AG04450 (cell line): ENCODE measurements around the gene SPOP. TPM values are rescaled to one million over a fixed set of nuclear protein-coding genes. Genes with fewer than 3 reads are reported as not detected.
"Not testable (repeated sequence)": the region's sequence is repeated elsewhere in the genome, so short reads cannot be mapped to it uniquely, and the experiment has no call there.

Experiments used
- CTCF ChIA-PET: fragments of 300-600, 350-600 bp; formaldehyde crosslinking; extraction: SDS; loops from one replicate; lab custom pipeline; 2022; ENCODE audit warnings: antibody characterized with exemption, inconsistent platforms; lab: Charles Lee
- POLR2A ChIA-PET: fragments of 350-600 bp; formaldehyde crosslinking; extraction: SDS; loops from one replicate; lab custom pipeline; 2021; ENCODE audit warnings: antibody characterized with exemption, inconsistent platforms; lab: Yijun Ruan, JAX
- DNase-seq: peaks from one replicate; pipeline ENCODE4 v3.0.0-alpha.2; 2011; ENCODE audit warnings: low read depth, low spot score
- H3K27ac ChIP-seq: one replicate; pipeline ENCODE4 v1.5.1; 2012; ENCODE audit warnings: low read depth, low read length, control low read depth
- H3K27me3 ChIP-seq: one replicate; pipeline ENCODE4 v1.6.0; 2012; ENCODE audit warnings: low read length; ENCODE audit not compliant: control insufficient read depth, insufficient read depth
- H3K4me3 ChIP-seq: 2 replicates; pipeline ENCODE4 v1.5.1; 2011; ENCODE audit warnings: mild to moderate bottlenecking, low read depth, low read length, control low read depth
- H3K9me3 ChIP-seq: 2 replicates; pipeline ENCODE4 v1.5.1; 2012; ENCODE audit warnings: low read length; ENCODE audit not compliant: control insufficient read depth, insufficient read depth
- polyA minus RNA-seq: library from RNA; depleted of rRNA, polyadenylated mRNA; stranded (reverse); fragments of >200 nt; gene quantifications from 2 replicates; pipeline ENCODE4 v1.2.3, GENCODE V29; 2011; rRNA and poly(A)+ RNA removed
- polyA plus RNA-seq: library from polyadenylated mRNA; depleted of rRNA; stranded (reverse); fragments of >200 nt; gene quantifications from 2 replicates; pipeline ENCODE4 v1.2.3, GENCODE V29; 2011; rRNA removed
- TF ChIP-seq, protein P1 (sequence below): IDR thresholded peaks from 2 replicates; pipeline ENCODE4 v1.5.1; 2011; ENCODE audit warnings: low read depth, low read length, control low read depth, inconsistent platforms

Gene SPOP
- polyA plus RNA-seq: 51.6 and 52.1 TPM in 2 replicates
- 77.0 and 81.1 TPM in 2 replicates for polyA minus RNA-seq

DNA sequence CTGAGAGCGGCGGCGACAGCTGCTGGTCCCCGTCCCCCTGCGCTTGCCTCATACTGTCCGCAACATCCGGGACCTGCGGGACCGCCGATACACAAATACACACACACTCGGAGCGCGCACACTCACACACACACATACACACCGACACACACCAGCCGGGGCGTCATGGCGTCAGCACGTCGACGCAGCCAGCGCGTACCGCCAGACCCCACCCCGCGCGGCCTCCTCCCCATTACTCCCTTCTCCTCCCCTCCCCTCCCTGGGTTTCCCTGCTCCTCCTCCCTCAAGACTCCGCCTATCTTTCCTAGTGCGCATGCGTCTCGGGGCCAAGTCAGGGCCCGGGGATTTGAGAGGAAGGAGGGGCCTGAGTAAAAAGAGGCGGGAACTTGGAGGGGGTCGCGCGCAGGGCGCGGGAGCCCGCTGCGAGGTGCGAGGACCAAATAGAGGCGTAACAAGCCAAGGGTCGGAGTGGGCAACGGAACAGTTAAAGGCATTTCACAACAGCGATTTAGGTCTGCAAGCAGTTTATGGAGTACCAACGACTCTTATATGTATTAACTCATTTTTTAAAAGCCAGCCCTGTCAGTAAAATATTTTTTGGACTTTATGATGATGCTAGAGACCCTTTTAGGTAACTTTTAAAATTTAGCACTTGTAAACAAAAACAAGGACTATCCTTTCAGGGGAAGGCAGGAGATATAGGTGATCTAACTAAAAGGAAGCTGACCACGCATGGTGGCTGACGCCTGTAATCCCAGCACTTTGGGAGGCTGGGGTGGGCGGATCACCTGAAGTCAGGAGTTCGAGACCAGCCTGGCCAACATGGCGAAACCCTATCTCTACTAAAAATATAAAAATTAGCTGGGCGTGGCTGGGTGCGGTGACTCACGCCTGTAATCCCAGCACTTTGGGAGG is at the start of gene SPOP:
Gene SPOP (minus strand): TSS at position 165 of the 915 bp plus-strand sequence. CDS start 55,287 bp downstream, outside the sequence.
- H3K9me3 ChIP-seq: no peaks in the 10 kb centered on the region; the same call in 1 of the 2 replicates
- no peaks in the 10 kb centered on the region for H3K27me3 ChIP-seq
- peak within 1 kb of the TSS; percentile 83 for H3K27ac ChIP-seq
- DNase-seq: peak; percentile 99
- H3K4me3 ChIP-seq: peak within 1 kb of the TSS; percentile 78
- ChIA-PET CTCF (interaction anchor here (0.8 to 1.5 kb wide), 2 partner anchors 18 to 108 kb away, joined by 3 to 8 read pairs; no protein-coding TSS in a partner anchor), POLR2A (interaction anchor here (0.6 to 1.0 kb wide), 2 partner anchors 32 to 1595 kb away, joined by 3 to 20 read pairs; no protein-coding TSS in a partner anchor)
- TF ChIP-seq, protein P1, sequence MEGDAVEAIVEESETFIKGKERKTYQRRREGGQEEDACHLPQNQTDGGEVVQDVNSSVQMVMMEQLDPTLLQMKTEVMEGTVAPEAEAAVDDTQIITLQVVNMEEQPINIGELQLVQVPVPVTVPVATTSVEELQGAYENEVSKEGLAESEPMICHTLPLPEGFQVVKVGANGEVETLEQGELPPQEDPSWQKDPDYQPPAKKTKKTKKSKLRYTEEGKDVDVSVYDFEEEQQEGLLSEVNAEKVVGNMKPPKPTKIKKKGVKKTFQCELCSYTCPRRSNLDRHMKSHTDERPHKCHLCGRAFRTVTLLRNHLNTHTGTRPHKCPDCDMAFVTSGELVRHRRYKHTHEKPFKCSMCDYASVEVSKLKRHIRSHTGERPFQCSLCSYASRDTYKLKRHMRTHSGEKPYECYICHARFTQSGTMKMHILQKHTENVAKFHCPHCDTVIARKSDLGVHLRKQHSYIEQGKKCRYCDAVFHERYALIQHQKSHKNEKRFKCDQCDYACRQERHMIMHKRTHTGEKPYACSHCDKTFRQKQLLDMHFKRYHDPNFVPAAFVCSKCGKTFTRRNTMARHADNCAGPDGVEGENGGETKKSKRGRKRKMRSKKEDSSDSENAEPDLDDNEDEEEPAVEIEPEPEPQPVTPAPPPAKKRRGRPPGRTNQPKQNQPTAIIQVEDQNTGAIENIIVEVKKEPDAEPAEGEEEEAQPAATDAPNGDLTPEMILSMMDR: no peak

DNA sequence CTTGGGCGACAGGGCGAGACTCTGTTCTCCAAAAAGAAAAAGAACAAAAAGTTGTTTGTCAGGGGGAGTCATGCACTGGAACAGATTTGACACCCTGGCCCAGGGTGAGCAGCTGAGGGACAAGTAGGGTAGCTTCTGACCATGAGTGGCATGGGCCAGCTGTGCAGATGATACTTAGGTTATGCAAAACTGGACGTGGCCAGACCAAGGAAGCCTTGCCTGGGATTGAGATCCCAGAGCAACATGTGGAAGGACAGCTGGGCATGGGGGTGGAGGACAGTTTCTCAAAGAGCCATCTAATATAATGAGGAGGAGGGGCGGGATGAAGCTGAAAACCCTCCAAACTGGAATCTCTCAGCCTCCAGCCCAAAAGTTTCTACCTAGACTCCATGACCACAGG is 49.5 kb upstream of the SPOP start:
- no peaks in the 10 kb centered on the region for H3K9me3 ChIP-seq
- no peak overlapping the region for H3K27ac ChIP-seq
- CTCF ChIA-PET: no interaction called here
- peaks cover 8% of the 10 kb centered on the region for H3K27me3 ChIP-seq
- no peak for DNase-seq
- POLR2A ChIA-PET: no interaction called here
- TF ChIP-seq, protein P1: no peak
- no peak overlapping the region for H3K4me3 ChIP-seq

DNA sequence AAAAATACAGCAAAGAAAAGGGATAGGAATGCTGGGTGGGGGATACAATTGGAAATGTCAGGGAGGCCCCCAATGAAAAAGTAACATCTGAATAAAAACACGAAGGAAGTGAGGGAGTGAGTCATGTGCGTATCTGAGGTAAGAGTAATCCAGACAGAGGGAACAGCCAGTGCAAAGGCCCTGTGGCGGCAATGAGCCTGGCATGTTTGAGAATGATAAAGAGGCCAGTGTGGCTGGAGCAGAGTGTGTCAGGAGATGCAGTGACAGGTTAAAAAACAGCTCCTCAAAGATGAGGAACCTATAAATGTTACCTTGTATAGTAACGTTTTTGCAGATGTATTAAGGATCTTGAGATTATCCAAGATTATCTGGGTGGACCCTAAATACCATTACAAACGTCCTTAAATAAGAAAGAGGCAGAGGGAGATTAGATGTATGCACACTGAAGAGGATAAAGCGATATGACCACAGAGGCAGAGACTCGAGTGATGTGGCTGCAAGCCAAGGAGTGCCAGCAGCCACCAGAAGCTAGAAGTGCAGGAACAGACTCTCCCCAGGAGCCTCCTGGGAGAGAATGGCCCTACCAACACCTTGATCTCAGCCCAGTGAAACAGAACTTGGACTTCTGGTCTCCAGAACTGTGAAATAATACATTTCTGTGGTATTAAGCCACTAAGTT is 47.7 kb upstream of the SPOP start:
- DNase-seq: no peak
- TF ChIP-seq, protein P1: no peak
- H3K9me3 ChIP-seq: no peaks in the 10 kb centered on the region
- CTCF ChIA-PET: no interaction called here
- H3K27me3 ChIP-seq: peaks cover 8% of the 10 kb centered on the region
- POLR2A ChIA-PET: no interaction called here
- no peak overlapping the region for H3K4me3 ChIP-seq
- H3K27ac ChIP-seq: no peak overlapping the region

DNA sequence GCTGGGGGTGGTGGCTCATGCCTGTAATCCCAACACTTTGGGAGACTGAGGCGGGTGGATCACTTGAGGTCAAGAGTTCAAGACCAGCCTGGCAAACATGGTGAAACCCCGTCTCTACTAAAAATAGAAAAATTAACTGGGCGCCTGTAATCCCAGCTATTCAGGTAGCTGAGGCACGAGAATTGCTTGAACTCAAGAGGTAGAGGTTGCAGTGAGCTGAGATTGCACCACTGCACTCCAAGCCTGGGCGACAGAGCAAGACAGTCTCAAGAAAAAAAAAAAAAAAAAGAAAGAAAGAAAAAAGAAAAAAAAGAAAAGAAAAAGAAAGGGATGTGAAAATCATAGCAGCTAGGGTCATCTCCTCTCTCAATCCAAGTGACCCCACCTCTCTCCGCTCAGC is 46.7 kb upstream of the SPOP start:
- CTCF ChIA-PET, H3K9me3 ChIP-seq, H3K4me3 ChIP-seq, H3K27me3 ChIP-seq, POLR2A ChIA-PET, H3K27ac ChIP-seq, DNase-seq: not testable (repeated sequence)

DNA sequence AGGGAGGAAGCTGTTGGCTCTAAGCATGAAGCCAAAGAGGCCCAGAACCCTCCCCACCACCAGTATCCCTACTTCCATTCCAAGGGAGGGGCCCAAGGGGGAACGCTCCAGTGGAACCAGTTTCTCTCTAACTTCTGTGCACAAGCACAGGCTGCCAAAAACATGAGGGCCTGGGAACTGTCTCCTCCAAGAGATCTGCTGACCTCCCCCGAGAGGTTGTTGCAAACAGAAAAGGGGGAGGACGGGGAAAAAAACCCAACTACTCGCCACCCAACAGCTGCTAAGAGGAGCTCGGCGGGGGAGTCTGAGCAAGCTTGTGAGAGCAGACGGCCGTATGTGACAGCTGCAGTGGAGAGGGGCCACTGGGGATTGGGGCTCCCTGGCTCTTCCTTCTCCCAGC is 45.5 kb upstream of the SPOP start:
- Histone ChIP-seq H3K27ac (no peak overlapping the region), H3K27me3 (peaks cover 3% of the 10 kb centered on the region), H3K9me3 (no peaks in the 10 kb centered on the region), H3K4me3 (no peak overlapping the region)
- DNase-seq: no peak
- TF ChIP-seq, protein P1: no peak
- POLR2A ChIA-PET: no interaction called here
- CTCF ChIA-PET: no interaction called here
